PFSK-1 (cell line): ENCODE measurements around the gene GAPDHS.

Experiments
- FOXP2 ChIP-seq: optimal IDR thresholded peaks from 2 replicates; pipeline ENCODE3; 2011; ENCODE audit warnings: borderline replicate concordance, control low read depth, inconsistent platforms; ENCODE audit not compliant: insufficient read depth; ENCODE audit errors: extremely low read length, extremely low read depth
- POLR2AphosphoS5 ChIP-seq: IDR thresholded peaks from 2 replicates; pipeline ENCODE4 v1.6.1; 2012; ENCODE audit warnings: low read depth, mild to moderate bottlenecking, control low read depth, low read length, moderate library complexity
- REST ChIP-seq, 2 experiments: IDR thresholded peaks; 2 replicates each; pipeline versions ENCODE4 v1.6.1 to v1.8.0; 2011 to 2012; ENCODE audit warnings: low read depth in 2 of 2, low read length in 2 of 2, control low read depth in 1 of 2, inconsistent platforms in 1 of 2, mild to moderate bottlenecking in 1 of 2, moderate library complexity in 1 of 2; ENCODE audit not compliant: insufficient read depth in 1 of 2
- SIN3A ChIP-seq: IDR thresholded peaks from 2 replicates; pipeline ENCODE4 v1.6.1; 2012; ENCODE audit warnings: mild to moderate bottlenecking, low read length, moderate library complexity, borderline replicate concordance; ENCODE audit not compliant: insufficient read depth
- TAF1 ChIP-seq: IDR thresholded peaks from 2 replicates; pipeline ENCODE4 v1.6.1; 2012; ENCODE audit warnings: low read length, control low read depth, borderline replicate concordance; ENCODE audit not compliant: insufficient read depth

The GAPDHS gene

GRCh38 chr19:35553385-35554000 is 20.2 kb downstream of the GAPDHS start:
- TF ChIP-seq REST (IDR thresholded peaks at IDR 0.05; ENCODE audit: insufficient read depth in 1 of 2, low read depth in 2 of 2, low read length in 2 of 2) (no peak), POLR2AphosphoS5 (no peak), TAF1 (no peak), FOXP2 (no peak), SIN3A (no peak)

- TF ChIP-seq REST (IDR thresholded peaks at IDR 0.05; ENCODE audit: insufficient read depth in 1 of 2, low read depth in 2 of 2, low read length in 2 of 2) (no peak), FOXP2 (no peak), SIN3A (no peak), POLR2AphosphoS5 (no peak), TAF1 (no peak)
Observed at GRCh38 chr19:35554076-35554475, 20.8 kb downstream of the GAPDHS start.

GRCh38 chr19:35555301-35556005 is 22.2 kb downstream of the GAPDHS start:
- TF ChIP-seq TAF1: no peak
- no peak for TF ChIP-seq FOXP2
- no peak for TF ChIP-seq REST (IDR thresholded peaks at IDR 0.05; ENCODE audit: insufficient read depth in 1 of 2, low read depth in 2 of 2, low read length in 2 of 2)
- no peak for TF ChIP-seq POLR2AphosphoS5
- no peak for TF ChIP-seq SIN3A

- no peak for TF ChIP-seq TAF1
- no peak for TF ChIP-seq POLR2AphosphoS5
- TF ChIP-seq REST (IDR thresholded peaks at IDR 0.05; ENCODE audit: insufficient read depth in 1 of 2, low read depth in 2 of 2, low read length in 2 of 2): no peak
- no peak for TF ChIP-seq SIN3A
- TF ChIP-seq FOXP2: no peak
Observed at GRCh38 chr19:35556025-35556590, 22.9 kb downstream of the GAPDHS start.
